Neuron (in vitro differentiated cells): Measurements from ENCODE around the gene PODXL.

Experiments used
- H2AFZ ChIP-seq: one replicate; pipeline ENCODE4 v1.6.1; 2013; ENCODE audit warnings: low read depth, mild to moderate bottlenecking, inconsistent platforms, low read length, moderate library complexity
- H3K27me3 ChIP-seq: one replicate; pipeline ENCODE4 v1.6.1; 2013; ENCODE audit warnings: low read length; ENCODE audit not compliant: insufficient read depth
- H3K36me3 ChIP-seq: one replicate; pipeline ENCODE4 v1.6.1; 2013; ENCODE audit warnings: low read length; ENCODE audit not compliant: insufficient read depth
- H3K4me1 ChIP-seq: one replicate; pipeline ENCODE4 v1.6.1; 2013; ENCODE audit warnings: low read length; ENCODE audit not compliant: insufficient read depth
- H3K4me3 ChIP-seq: 2 replicates; pipeline ENCODE4 v1.5.1; 2013; ENCODE audit warnings: mild to moderate bottlenecking, low read length, moderate library complexity
- H3K9me3 ChIP-seq: one replicate; pipeline ENCODE4 v1.6.1; 2013; ENCODE audit warnings: low read length

Gene PODXL

DNA sequence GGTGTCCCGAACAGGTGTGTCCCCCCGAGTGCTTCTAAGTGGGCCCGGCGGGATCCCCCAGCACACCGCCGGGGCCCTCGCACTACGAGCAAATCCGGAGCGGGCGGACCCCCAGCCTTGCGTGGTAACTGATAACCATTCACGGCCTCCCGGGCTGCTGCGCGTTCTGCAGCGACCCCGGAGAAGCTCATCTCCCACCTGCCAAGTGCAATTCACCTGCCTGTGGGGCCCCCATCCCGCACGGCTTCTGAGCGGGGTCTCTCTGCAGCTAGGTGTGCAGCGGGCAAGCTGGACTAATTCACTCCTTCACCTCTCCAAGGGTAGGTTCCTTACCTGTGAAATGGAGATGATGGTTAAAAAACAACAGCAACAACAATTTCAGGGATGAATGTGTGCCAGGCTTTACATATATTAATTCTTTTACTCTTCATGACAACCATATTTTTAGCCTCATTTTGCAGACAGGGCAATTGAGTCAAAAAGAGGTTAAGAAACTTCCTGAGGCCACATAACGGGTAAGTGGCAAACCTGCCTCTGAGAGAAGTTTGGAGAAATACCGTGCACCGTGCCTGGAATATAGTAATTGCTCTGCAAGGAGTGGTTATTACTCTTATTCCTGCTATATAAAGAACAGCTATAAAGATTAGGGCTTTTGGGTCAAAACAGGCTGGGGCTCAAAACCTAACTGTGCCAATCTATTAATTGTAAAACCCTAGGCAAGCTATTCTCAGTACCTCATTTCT, 652 bp upstream of the PODXL start:
- Histone ChIP-seq H3K36me3 (peaks cover 3% of the 10 kb centered on the region), H2AFZ (peak overlapping the region; percentile 80), H3K4me1 (peaks cover 44% of the 10 kb centered on the region), H3K9me3 (no peaks in the 10 kb centered on the region), H3K4me3 (peak overlapping the region; percentile 83), H3K27me3 (no peaks in the 10 kb centered on the region)

DNA sequence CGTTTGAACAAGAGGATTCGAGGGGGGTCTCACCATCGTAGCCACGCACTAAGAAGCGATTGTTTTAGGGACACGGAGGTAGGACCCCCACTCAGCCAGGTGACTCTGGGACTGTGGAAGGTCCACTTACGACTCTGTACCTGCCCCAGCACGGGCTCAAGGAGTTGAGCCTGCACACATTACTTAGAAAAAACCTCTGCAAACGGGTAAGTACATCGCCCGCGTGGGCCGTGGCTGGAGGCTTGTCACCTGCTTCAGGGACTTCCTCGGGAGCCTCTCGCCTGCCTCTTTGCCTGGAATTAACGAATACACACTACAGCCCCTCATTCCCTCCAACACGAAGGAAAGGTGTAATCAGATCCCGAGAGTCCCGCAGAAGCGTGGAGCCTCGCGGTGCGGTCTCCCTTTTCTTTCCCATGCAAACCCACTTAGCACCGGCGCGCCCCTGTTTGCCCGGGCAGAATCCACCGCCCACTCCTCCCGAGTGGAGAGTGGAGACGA, 826 bp downstream of the PODXL start:
- H2AFZ ChIP-seq, result peak overlapping the region; percentile 51
- H3K36me3 ChIP-seq, result peaks cover 11% of the 10 kb centered on the region
- H3K4me3 ChIP-seq, result peak overlapping the region; percentile 65
- H3K4me1 ChIP-seq, result peaks cover 48% of the 10 kb centered on the region
- no peaks in the 10 kb centered on the region for H3K27me3 ChIP-seq
- no peaks in the 10 kb centered on the region for H3K9me3 ChIP-seq

GRCh38 chr7:131554880-131555516, 1.4 kb downstream of the PODXL start:
- peaks cover 15% of the 10 kb centered on the region for H3K36me3 ChIP-seq
- H3K27me3 ChIP-seq, result no peaks in the 10 kb centered on the region

GRCh38 chr7:131553931-131554330, 2.5 kb downstream of the PODXL start:
- H3K36me3 ChIP-seq, result peaks cover 25% of the 10 kb centered on the region
- H3K4me3 ChIP-seq, result peak overlapping the region; percentile 65
- H2AFZ ChIP-seq, result no peak overlapping the region
- H3K9me3 ChIP-seq, result peaks cover 4% of the 10 kb centered on the region
- H3K27me3 ChIP-seq, result no peaks in the 10 kb centered on the region
- H3K4me1 ChIP-seq, result peaks cover 48% of the 10 kb centered on the region

More at GRCh38 chr7:131554880-131555516, 1.4 kb downstream of the PODXL start:
- Histone ChIP-seq H2AFZ (no peak overlapping the region), H3K4me3 (peak overlapping the region; percentile 65), H3K4me1 (peaks cover 48% of the 10 kb centered on the region), H3K9me3 (no peaks in the 10 kb centered on the region)

DNA sequence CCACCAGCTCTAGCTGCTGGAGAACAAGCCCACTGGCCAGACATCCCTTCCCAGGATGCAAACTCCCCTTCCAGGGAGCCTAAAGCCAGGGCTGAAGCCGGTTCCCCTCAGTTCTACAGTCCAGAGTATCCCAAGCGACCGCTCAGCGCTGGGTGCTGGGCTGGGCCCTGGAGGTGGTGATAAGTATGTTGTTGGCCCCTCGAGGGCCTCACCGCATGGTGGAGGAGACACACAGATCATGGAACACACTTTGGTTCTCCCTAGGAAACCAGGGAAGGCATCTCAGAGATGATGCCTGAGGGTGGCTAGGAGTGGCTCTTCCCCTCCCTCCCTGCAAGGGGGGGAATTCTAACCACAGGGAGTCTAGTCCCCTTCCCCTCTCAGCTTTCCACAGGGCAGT, 4.4 kb downstream of the PODXL start:
- Histone ChIP-seq H2AFZ (no peak overlapping the region), H3K27me3 (no peaks in the 10 kb centered on the region), H3K36me3 (peaks cover 37% of the 10 kb centered on the region), H3K9me3 (peaks cover 4% of the 10 kb centered on the region), H3K4me3 (no peak overlapping the region), H3K4me1 (peaks cover 36% of the 10 kb centered on the region)

DNA sequence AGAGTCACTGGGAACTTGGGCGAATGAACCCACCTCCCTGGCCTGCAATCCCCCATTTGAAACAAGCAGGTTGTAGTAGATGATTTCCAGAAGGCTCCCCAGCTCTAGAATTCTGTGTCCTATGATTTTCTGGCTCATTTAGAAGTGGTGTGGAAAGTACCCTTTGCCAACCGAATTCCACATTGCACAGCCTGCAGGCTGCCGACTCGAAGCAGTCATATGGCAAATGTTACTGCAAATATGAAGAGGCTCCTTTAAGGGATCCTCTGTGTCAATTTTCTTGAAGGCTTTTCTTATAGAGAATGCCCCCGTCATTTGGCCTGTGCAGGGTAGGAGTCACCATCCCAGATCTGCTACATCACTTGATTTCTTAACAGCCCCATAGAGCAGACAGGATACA, 5.6 kb downstream of the PODXL start:
- Histone ChIP-seq H3K4me3 (no peak overlapping the region), H3K27me3 (no peaks in the 10 kb centered on the region), H3K9me3 (peaks cover 4% of the 10 kb centered on the region), H3K36me3 (peaks cover 37% of the 10 kb centered on the region), H2AFZ (no peak overlapping the region), H3K4me1 (peaks cover 37% of the 10 kb centered on the region)

DNA sequence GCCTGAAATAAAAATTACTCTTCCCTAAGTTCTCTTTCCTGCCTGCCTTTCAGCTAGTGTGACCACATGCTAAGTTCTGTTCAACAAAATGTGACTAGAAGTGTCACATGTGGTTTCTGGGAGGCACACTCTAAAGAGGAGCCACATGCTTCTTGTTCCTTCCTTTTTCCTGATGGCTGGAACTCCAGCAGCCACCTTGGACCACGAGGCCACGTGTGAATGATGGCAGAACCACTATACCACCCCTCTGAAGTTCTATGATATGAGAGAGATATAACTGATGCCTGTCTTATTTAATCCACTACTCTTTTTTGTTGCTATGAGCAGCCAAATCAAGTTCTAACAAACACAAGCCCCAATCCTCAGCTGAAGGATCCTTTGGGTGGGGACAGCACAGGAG, 8.1 kb downstream of the PODXL start:
- Histone ChIP-seq H3K36me3 (peaks cover 36% of the 10 kb centered on the region), H2AFZ (no peak overlapping the region), H3K4me1 (peaks cover 28% of the 10 kb centered on the region), H3K9me3 (peaks cover 4% of the 10 kb centered on the region), H3K27me3 (no peaks in the 10 kb centered on the region), H3K4me3 (no peak overlapping the region)

DNA sequence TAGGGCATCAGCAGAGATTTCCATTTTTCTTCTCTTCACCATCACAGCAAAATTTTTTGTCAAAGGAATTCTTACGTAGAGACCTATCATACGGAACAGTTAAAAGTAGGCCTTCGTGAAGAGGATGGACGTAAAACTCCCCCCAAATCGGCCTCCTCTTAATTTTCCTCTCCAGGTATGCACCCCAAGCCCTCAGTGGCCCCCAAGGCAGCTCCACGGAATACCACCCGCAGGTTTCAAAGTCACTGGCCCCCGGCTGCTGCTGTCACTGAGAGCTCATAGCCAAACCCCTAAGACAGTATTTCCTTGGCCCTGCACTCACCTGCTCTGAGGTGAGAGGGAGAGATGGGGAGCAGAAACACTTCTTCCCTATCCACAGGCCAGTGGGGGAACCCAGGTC, 8.8 kb downstream of the PODXL start:
- Histone ChIP-seq H3K27me3 (no peaks in the 10 kb centered on the region), H3K4me1 (peaks cover 25% of the 10 kb centered on the region), H3K9me3 (peaks cover 4% of the 10 kb centered on the region), H2AFZ (no peak overlapping the region), H3K36me3 (peaks cover 40% of the 10 kb centered on the region), H3K4me3 (no peak overlapping the region)

DNA sequence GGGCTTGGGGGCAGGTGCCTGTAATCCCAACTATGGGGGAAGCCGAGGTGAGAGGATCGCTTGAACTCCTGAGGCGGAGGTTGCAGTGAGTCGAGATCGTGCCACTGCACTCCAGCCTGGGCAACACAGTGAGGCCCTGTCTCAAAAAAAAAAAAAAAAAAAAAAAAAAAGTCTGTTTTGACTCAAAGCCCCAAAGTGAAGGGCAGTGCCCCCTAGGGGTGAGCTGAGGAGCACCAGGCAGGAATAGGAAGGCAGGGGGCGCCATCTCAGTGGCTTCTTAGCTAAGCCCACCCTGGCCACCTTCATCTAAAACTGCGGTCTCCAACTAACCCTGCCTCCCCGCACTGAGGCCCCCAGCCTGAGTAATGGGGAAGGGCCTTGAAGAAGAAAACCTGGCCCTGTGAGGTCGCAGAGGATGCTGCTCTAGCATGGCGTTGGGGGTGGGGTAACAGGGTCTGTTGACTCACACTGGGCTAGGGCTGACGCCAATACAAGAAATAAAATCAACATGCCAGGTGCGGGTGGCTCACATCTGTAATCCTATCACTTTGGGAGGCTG, 9.8 kb downstream of the PODXL start:
- Histone ChIP-seq H3K36me3 (peaks cover 37% of the 10 kb centered on the region), H2AFZ (no peak overlapping the region), H3K4me3 (no peak overlapping the region), H3K4me1 (peaks cover 16% of the 10 kb centered on the region), H3K9me3 (peaks cover 4% of the 10 kb centered on the region), H3K27me3 (no peaks in the 10 kb centered on the region)

GRCh38 chr7:131546126-131546525, 10.3 kb downstream of the PODXL start:
- Histone ChIP-seq H3K27me3 (no peaks in the 10 kb centered on the region), H2AFZ (no peak overlapping the region), H3K4me1 (peaks cover 16% of the 10 kb centered on the region), H3K36me3 (peaks cover 33% of the 10 kb centered on the region), H3K9me3 (peaks cover 4% of the 10 kb centered on the region), H3K4me3 (no peak overlapping the region)

GRCh38 chr7:131544449-131545301, 11.8 kb downstream of the PODXL start:
- Histone ChIP-seq H3K4me3 (no peak overlapping the region), H2AFZ (no peak overlapping the region), H3K4me1 (peaks cover 16% of the 10 kb centered on the region), H3K36me3 (peaks cover 37% of the 10 kb centered on the region), H3K9me3 (peaks cover 4% of the 10 kb centered on the region), H3K27me3 (no peaks in the 10 kb centered on the region)

- Histone ChIP-seq H3K4me3 (no peak overlapping the region), H3K9me3 (peaks cover under 1% of the 10 kb centered on the region), H3K36me3 (peaks cover 33% of the 10 kb centered on the region), H3K27me3 (no peaks in the 10 kb centered on the region), H3K4me1 (peaks cover 16% of the 10 kb centered on the region), H2AFZ (no peak overlapping the region)
These were observed 12.4 kb downstream of the PODXL start for GRCh38 chr7:131544021-131544420.
